ENCODE data around the gene GALM.
"Not testable (repeated sequence)": the region's sequence is repeated elsewhere in the genome, so short reads cannot be mapped to it uniquely, and the experiment has no call there.

GALM gene

GRCh38 chr2:38709567-38710194, 43.8 kb downstream of the GALM start:
- no peak for DNase-seq (ENCODE audit: low read depth in 2 of 2)

DNA sequence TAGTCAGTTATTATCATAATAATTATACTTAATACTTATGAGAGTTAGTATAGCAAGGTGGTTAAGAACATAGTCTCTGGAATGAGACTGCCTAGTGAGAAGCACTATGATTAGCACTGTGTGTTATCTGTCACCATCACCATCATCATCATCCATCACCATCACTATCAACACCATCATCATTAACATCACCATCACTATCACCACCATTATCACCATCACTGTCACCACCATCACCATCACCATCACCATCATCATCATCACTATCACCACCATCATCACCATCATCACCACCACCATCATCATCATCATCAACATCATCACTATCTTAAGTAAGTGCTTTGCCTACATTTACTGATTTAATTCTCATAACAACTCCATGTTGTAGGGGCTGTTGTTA, 45.6 kb downstream of the GALM start:
- DNase-seq (ENCODE audit: low read depth in 2 of 2), result no peak

DNA sequence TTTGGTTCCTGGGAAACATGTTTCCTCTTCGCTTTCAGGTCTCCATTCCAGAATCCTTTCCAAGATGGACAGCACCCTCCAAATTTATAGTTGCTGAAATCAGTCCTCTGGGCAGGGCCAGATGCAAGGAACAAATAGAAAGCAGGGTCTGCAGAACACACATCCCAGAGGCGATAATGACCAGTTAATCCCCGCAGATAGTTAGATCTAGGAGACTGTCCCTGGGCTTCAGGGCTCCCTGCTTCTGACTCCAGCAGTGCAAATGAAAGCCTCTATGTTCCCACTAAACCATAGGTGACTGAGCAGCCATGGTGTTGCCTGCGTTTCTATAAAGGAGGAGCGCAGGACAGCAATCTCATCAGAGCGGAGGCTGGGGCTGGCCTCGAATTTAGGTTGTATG, 46.5 kb downstream of the GALM start:
- DNase-seq (ENCODE audit: low read depth in 2 of 2), result no peak

- no peak for DNase-seq (ENCODE audit: low read depth in 2 of 2)
Measured at GRCh38 chr2:38712871-38713270, 47.0 kb downstream of the GALM start.

DNA sequence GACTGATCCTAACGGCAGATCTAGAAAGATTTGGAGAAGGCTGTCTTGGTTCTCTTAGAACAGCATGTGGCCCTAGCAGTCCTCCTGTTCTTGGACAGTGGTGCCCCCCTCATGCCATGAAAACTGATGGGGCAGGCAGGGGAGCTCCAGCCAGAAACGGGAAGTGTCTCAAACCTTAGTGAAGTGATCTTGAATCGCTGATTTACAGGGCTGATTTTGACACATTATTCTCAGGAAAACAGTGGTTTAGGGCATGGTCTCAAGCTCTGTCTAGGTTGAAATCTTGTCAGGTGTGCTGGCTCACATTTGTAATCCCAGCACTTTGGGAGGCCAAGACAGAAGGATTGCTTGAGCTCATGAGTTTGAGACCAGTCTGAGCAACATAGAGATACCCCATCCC, 47.4 kb downstream of the GALM start:
- DNase-seq (ENCODE audit: low read depth in 2 of 2), result no peak

GRCh38 chr2:38714941-38715340, 49.0 kb downstream of the GALM start:
- DNase-seq (ENCODE audit: low read depth in 2 of 2), result not testable (repeated sequence)

DNA sequence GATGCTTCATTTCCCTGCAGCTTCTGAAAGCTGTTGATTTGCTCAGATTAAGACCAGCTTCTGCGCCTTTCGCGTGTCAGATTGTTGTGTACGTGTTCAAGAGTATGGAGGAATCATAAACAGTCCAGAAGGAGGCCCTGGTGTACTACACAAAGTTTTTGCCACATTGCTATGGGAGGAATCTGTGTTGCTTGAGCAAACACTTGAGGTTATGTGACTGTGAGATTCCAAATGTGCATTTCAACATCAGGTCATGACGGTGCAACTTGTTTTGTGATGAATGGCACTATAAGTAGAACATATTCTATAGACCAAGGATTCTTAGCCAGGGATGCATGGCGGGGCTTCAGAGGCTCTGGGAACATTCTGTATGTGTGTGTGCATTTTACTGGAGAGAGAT, 50.3 kb downstream of the GALM start:
- no peak for DNase-seq (ENCODE audit: low read depth in 2 of 2)

GRCh38 chr2:38718601-38719000, 52.7 kb downstream of the GALM start:
- no peak for DNase-seq (ENCODE audit: low read depth in 2 of 2)

GRCh38 chr2:38719706-38720105, 53.8 kb downstream of the GALM start:
- no peak for DNase-seq (ENCODE audit: low read depth in 2 of 2)

DNA sequence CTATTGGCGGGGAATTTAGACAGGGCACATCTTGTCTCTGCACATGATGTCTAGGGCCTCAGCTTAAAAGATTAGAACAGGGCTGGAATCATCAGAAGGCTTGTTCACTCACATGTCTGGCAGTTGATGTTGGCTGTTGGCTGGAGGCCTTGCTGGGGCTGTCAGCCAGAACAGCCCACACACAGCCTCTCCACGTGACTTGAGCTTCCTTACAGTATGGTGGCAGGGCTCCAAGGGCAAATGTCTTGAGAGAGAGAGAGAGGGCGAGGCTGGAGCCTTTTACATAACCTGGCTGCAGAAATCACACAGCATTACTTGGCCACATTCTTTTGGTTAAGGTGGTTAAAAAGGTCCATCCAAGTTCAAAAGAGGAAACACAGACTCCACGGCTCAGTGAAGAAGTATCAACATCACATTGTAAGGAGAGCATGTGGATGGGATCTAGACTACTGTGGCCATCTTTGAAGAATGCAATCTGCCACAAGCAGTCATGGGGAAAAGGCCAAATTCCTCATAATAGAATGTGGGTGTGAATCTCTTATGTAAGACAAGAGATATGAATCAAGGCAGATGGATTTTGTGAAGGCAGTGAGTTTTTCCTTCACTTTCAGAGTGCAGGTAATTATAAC, 54.8 kb downstream of the GALM start:
- no peak for DNase-seq (ENCODE audit: low read depth in 2 of 2)

DNA sequence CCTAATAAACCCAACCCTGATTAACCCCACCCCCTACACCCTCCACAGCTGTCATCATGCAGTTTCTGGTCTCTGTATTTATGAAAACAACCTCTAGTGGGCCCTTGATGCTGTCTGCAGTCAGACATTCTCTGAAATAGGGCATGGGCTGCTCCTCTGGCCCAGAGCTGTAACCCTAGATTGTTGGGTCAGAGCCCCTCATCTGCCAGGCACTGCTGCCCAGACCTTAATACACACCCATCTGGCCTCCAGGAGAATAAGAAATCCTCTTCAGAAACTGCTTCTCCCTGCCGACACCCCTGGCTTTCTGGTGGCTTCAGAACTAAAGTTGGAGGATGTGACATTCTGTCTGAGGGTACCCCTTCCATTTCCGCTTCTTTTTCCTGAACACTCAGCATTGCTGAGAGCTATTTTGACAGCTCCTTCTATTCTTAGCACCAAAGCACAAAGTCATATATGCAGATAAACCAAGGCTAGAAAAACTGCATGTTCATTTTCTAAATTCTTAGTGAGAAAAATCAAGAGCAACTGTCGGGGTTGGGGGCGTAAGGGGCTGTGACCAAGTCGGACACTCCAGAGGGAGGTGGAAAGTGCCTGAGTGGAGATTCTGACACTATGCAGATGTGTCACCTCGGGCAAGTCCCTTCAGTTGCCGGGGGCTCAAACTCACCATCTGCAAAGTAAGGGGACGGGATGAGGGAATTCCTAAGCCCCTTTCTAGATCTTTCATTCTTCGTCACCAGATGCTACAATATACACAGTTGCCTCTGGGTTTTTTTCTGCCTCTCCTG, 56.6 kb downstream of the GALM start:
- no peak for DNase-seq (ENCODE audit: low read depth in 2 of 2)

GRCh38 chr2:38723173-38723572, 57.3 kb downstream of the GALM start:
- DNase-seq (ENCODE audit: low read depth in 2 of 2), result no peak

DNA sequence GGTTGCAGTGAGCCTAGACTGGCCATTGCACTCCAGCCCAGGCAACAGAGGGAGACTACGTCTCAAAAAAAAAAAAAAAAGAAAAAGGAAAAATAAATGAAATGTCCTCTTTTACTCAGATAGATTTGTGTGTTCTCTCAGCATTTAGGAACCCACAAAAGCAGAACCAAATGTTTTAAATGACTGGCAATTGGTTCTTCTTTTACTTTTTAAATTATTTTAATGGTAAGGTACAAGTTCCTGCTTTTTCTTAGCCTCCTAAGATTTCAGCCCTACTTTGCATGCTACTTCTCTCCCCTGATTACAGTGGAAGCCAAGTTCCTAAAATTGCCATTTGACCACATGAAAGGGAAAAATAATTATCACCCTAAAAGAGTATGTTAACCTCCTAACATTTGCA, 61.7 kb downstream of the GALM start:
- DNase-seq (ENCODE audit: low read depth in 2 of 2), result no peak

GRCh38 chr2:38728694-38729093, 62.8 kb downstream of the GALM start:
- DNase-seq (ENCODE audit: low read depth in 2 of 2), result no peak

DNA sequence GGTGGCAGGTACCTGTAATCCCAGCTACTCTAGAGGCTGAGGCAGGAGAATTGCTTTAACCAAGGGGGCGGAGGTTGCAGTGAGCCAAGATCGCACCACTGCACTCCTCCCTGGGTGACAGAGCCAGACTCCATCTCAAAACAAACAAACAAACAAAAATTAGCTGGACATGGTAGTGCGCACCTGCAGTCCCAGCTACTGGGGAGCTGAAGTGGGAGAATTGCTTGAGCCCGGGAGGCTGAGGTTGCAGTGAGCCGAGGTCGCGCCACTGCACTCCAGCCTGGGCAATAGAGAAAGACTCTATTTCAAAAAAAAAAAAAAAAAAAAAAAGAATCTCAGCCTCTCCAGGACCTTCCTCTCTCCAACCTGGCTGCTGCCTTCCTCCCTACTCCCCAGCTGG, 65.2 kb downstream of the GALM start:
- no peak for DNase-seq (ENCODE audit: low read depth in 2 of 2)

GRCh38 chr2:38731684-38732221, 65.8 kb downstream of the GALM start:
- DNase-seq (ENCODE audit: low read depth in 2 of 2), result no peak

GRCh38 chr2:38733300-38733971, 67.5 kb downstream of the GALM start:
- DNase-seq (ENCODE audit: low read depth in 2 of 2), result no peak

DNA sequence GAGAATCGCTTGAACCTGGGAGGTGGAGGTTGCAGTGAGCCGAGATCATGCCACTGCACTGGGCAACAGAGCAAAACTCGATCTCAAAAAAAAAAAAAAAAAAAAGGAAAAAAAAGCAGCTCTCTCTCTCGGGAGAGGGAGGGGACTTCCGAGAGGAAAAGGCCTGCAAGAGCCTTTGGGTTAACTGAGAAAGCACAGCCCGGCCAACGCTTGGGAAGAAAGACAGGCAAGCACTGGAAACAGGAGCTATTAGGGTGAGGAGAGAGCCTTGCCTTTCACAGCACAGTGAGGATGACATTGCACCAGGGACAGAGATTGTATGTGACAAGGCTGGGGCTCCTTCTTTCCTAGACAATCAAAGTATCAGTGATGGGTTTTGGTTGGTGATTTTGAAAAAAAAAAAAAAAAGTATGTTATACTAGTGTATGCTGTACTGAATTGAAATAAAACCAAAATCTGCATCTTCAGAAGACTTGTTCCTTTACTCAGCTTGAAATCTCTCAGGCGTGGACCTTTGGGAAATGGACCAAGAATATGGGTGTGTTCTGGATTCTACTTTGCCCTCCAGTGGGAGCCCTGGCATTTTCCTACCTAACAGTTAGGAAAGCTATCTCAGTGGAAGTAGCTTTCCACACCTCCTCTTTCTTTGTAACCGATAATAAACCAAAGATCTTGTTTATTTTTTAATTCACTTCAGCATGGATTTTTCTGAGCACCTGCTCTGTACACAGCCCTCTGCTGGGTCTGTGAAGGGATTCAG, 68.6 kb downstream of the GALM start:
- no peak for DNase-seq (ENCODE audit: low read depth in 2 of 2)

DNA sequence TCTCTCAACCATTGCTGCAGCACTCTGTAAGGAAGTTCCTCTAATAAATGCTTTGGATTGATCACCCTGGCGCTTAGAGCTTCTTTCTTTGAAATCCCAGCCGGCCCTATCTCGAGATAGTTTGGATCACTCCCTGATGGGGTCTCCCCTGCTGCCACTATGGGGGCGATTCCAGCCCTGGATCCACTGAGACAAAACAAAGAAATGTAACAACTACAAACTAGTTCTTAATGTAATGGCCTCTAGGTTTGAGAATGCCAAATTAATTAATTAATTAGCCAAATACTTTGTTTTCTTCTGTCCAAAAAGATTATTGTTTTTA, 70.0 kb downstream of the GALM start:
- no peak for DNase-seq (ENCODE audit: low read depth in 2 of 2)

- DNase-seq (ENCODE audit: low read depth in 2 of 2), result not testable (repeated sequence)
Measured at GRCh38 chr2:38737000-38737698, 71.2 kb downstream of the GALM start.

- DNase-seq (ENCODE audit: low read depth in 2 of 2), result no peak
Measured at GRCh38 chr2:38737925-38738324, 72.0 kb downstream of the GALM start.
